Dendritic cell treated with granulocyte-macrophage colony-stimulating factor and Interleukin-4, amounts not matched to agents 40 ng/mL and 50 ng/mL, for 4 days (primary cell): Measurements from ENCODE around the gene ETF1.

ENCODE experiments used
- H3K27ac Mint-ChIP-seq: one replicate; pipeline ENCODE4 v1.8.0; 2022; ENCODE audit warnings: mild to moderate bottlenecking, mixed read lengths
- H3K27me3 Mint-ChIP-seq: one replicate; pipeline ENCODE4 v1.8.0; 2022; ENCODE audit warnings: mild to moderate bottlenecking, mixed read lengths
- H3K36me3 Mint-ChIP-seq: one replicate; pipeline ENCODE4 v1.8.0; 2022; ENCODE audit warnings: low read depth, mixed read lengths
- H3K4me1 Mint-ChIP-seq: one replicate; pipeline ENCODE4 v1.8.0; 2022; ENCODE audit warnings: low read depth, mixed read lengths
- H3K4me3 Mint-ChIP-seq: one replicate; pipeline ENCODE4 v1.8.0; 2022; ENCODE audit warnings: mild to moderate bottlenecking, moderate library complexity, mixed read lengths
- H3K9me3 Mint-ChIP-seq: one replicate; pipeline ENCODE4 v1.8.0; 2022; ENCODE audit warnings: mixed read lengths
- intact Hi-C: fragments of 100-400 bp; cut with micrococcal nuclease; formaldehyde crosslinking; loops from one replicate; pipeline ENCODE4 v1.15.0; 2022

ETF1 gene

GRCh38 chr5:138549414-138549813 is 6.4 kb upstream of the ETF1 start:
- Mint-ChIP-seq H3K27ac (no peak overlapping the region), H3K27me3 (no peaks in the 10 kb centered on the region), H3K4me1 (peaks cover 42% of the 10 kb centered on the region), H3K4me3 (no peak overlapping the region), H3K9me3 (no peaks in the 10 kb centered on the region), H3K36me3 (peaks cover 42% of the 10 kb centered on the region)
- intact Hi-C loops = loop anchor here (10.0 kb wide), 1 partner anchor 195 kb away; the partner anchor contains the start of gene KDM3B

- H3K9me3 Mint-ChIP-seq = no peaks in the 10 kb centered on the region
- peak overlapping the region; percentile 91 for H3K27ac Mint-ChIP-seq
- H3K4me1 Mint-ChIP-seq = peaks cover 52% of the 10 kb centered on the region
- no peaks in the 10 kb centered on the region for H3K27me3 Mint-ChIP-seq
- peaks cover 40% of the 10 kb centered on the region for H3K36me3 Mint-ChIP-seq
- intact Hi-C loops = loop anchor here (10.0 kb wide), 1 partner anchor 191 kb away; the partner anchor contains the start of gene KDM3B
- no peak overlapping the region for H3K4me3 Mint-ChIP-seq
Measured at GRCh38 chr5:138545919-138546562, 3.0 kb upstream of the ETF1 start.

DNA sequence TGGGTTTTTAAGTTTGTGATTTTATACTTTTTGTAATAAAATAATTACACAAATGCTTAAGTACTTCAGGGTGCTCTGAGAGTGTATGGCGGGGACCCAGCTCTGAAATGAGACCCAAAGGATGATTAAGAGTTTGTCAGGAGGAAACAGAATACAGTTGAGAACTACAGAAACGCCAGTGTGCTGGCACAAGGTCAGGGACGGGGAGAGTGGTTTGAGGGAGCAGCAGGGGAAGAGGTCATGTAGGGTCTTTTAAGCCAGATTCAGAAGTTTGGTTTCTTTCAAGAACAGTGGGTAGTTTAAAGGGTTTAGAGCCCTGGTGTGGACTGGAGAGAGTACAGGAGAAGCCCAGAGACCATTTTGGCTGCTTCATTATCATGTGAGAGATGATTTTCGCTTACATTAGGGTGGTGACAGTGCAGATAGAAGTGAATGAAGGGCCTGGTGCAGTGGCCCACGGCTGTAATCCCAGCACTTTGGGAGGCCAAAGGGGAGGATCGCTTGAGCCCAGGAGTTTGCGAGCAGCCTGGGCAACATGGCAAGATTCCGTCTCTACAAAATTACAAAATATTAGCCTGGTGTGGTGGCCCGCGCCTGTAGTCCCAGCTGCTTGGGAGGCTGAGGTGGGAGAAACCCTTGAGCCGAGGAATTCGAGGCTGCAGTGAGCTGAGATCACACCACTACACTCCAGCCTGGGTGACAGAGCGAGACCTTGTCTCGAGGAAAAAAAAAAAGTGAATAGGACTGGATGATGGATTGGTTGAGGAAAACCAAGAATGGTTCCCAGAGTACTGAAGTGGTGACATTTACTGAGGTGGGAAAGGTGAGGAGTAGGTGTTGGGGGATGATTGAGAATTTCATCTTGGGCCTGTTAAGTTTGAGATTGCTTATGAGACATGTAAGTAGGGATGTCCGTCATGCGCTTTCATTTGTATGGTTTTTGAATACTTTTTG is 1.4 kb upstream of the ETF1 start:
- Mint-ChIP-seq H3K27ac (peak overlapping the region; percentile 91), H3K4me1 (peaks cover 58% of the 10 kb centered on the region)
- intact Hi-C loops = loop anchor here (10.0 kb wide), 1 partner anchor 190 kb away; the partner anchor contains the start of gene KDM3B

DNA sequence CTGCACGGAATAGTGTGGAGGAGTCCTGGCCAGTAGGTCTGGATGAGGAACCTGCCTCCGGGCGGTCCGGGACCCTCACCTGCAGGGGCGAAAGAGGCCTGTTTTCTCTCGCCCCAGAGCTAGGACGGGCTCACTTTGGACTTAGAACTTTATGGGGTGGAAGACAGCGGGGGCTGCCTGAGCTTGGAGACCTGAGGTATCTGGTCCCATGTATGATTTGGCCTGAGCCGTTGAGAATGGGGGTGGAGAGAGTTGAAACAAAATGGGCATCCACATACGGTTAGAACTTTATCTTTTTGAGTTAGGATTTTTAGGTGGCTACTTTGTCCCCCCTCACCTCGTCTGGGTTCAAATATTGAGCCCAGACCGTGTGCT is 681 bp upstream of the ETF1 start:
- Mint-ChIP-seq H3K27me3 (no peaks in the 10 kb centered on the region), H3K9me3 (no peaks in the 10 kb centered on the region), H3K4me1 (peaks cover 64% of the 10 kb centered on the region), H3K36me3 (peaks cover 38% of the 10 kb centered on the region), H3K4me3 (peak overlapping the region; percentile 97), H3K27ac (peak overlapping the region; percentile 91)
- intact Hi-C loops = loop anchor here (1.0 to 10.0 kb wide), 3 partner anchors 32 to 189 kb away; partner anchors contain the start of genes HSPA9 and KDM3B

More for the DNA sequence above, 1.4 kb upstream of the ETF1 start:
- H3K36me3 Mint-ChIP-seq = peaks cover 34% of the 10 kb centered on the region
- no peaks in the 10 kb centered on the region for H3K27me3 Mint-ChIP-seq
- peak overlapping the region; percentile 97 for H3K4me3 Mint-ChIP-seq
- H3K9me3 Mint-ChIP-seq = no peaks in the 10 kb centered on the region

GRCh38 chr5:138542180-138542955 is 668 bp downstream of the ETF1 start:
- intact Hi-C loops = loop anchor here (10.0 kb wide), 1 partner anchor 188 kb away; the partner anchor contains the start of gene KDM3B
- Mint-ChIP-seq H3K9me3 (no peaks in the 10 kb centered on the region), H3K27ac (peak overlapping the region; percentile 91), H3K36me3 (peaks cover 38% of the 10 kb centered on the region), H3K27me3 (no peaks in the 10 kb centered on the region), H3K4me1 (peaks cover 51% of the 10 kb centered on the region), H3K4me3 (peak overlapping the region; percentile 97)

- Mint-ChIP-seq H3K4me1 (peaks cover 56% of the 10 kb centered on the region), H3K27ac (peak overlapping the region; percentile 91), H3K27me3 (no peaks in the 10 kb centered on the region), H3K36me3 (peaks cover 44% of the 10 kb centered on the region), H3K9me3 (no peaks in the 10 kb centered on the region), H3K4me3 (peak overlapping the region; percentile 97)
- intact Hi-C loops = loop anchor here (10.0 kb wide), 1 partner anchor 187 kb away; the partner anchor contains the start of gene KDM3B
Measured at GRCh38 chr5:138541511-138542179, 1.4 kb downstream of the ETF1 start.

DNA sequence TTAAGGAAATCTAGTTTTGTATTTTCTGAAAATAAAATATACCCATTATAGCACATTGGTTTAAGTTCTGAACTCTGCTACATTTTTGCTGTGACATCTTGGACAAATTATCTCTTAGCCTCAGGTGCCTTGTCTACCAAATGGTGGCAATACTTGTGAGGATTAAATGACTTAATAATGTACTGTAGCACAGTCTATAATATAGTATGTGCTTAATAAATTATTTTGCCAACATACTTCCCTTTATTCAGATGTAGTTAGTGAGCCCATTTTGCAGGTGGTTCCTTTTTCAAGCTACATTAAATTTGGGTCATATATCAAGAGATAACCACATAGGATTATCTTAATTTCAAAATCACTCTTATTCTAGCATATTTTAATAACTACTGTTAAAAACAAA is 3.2 kb downstream of the ETF1 start:
- H3K4me1 Mint-ChIP-seq = peaks cover 49% of the 10 kb centered on the region
- no peak overlapping the region for H3K27ac Mint-ChIP-seq
- H3K27me3 Mint-ChIP-seq = no peaks in the 10 kb centered on the region
- H3K4me3 Mint-ChIP-seq = no peak overlapping the region
- no peaks in the 10 kb centered on the region for H3K9me3 Mint-ChIP-seq
- peaks cover 51% of the 10 kb centered on the region for H3K36me3 Mint-ChIP-seq
- intact Hi-C loops = loop anchor here (10.0 kb wide), 1 partner anchor 185 kb away; the partner anchor contains the start of gene KDM3B

GRCh38 chr5:138538943-138539627 is 4.0 kb downstream of the ETF1 start:
- Mint-ChIP-seq H3K4me3 (no peak overlapping the region), H3K9me3 (no peaks in the 10 kb centered on the region), H3K27ac (no peak overlapping the region), H3K36me3 (peaks cover 50% of the 10 kb centered on the region), H3K4me1 (peaks cover 42% of the 10 kb centered on the region), H3K27me3 (no peaks in the 10 kb centered on the region)
- intact Hi-C loops = no loop called here

DNA sequence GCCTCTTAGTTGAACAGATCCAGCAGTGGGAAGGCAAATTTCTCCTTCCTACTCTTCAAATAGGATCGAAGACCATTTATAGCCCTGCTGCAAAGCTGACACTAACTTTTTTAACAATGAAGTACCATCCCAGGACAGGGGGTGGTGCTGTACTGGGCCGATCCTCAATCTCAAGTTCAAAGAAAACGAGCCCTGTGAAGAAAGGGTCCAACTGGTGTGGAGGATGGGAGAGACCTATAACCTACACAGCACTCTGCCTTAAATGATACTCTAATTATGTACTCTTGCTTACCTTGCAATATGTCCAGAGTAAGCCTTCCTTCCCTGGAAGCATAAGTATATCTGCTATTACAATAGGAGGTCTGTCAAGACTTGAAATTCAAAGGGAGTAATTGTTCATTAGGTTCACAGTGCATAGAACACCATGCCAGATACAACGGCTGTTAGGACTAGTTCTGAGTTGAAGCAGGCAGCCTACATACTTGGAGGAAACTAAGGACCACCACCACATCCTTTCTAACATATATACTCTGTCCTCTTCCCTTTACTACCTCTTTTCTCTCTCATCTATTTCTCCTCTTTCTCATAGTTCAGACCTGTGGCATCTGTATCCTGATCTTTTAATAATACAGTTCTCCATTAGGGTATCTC is 6.2 kb downstream of the ETF1 start:
- Mint-ChIP-seq H3K27me3 (no peaks in the 10 kb centered on the region), H3K9me3 (no peaks in the 10 kb centered on the region), H3K4me3 (no peak overlapping the region), H3K4me1 (peaks cover 56% of the 10 kb centered on the region), H3K36me3 (peaks cover 50% of the 10 kb centered on the region), H3K27ac (no peak overlapping the region)
- intact Hi-C loops = no loop called here

DNA sequence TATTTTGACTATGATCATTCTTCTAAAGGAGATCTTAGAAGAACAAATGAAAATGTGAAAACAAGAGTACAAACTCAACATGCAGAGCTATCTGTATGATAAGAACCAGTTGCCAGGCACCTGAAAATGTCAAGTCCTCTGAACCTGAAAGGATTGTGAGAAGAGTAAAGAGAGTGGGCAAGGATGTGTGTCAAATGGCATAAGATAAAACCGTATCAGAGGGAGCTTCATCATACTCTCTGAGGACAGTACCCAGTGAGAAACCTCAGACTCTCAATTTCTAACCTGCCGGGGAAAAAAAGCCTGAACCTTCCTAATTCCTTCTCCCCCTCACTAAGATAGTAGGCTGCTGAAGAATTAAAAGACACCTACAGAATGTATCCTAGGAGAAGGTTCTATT is 6.8 kb downstream of the ETF1 start:
- intact Hi-C loops = no loop called here
- Mint-ChIP-seq H3K4me3 (no peak overlapping the region), H3K27ac (no peak overlapping the region), H3K9me3 (no peaks in the 10 kb centered on the region), H3K4me1 (peaks cover 54% of the 10 kb centered on the region), H3K27me3 (no peaks in the 10 kb centered on the region), H3K36me3 (peaks cover 47% of the 10 kb centered on the region)

DNA sequence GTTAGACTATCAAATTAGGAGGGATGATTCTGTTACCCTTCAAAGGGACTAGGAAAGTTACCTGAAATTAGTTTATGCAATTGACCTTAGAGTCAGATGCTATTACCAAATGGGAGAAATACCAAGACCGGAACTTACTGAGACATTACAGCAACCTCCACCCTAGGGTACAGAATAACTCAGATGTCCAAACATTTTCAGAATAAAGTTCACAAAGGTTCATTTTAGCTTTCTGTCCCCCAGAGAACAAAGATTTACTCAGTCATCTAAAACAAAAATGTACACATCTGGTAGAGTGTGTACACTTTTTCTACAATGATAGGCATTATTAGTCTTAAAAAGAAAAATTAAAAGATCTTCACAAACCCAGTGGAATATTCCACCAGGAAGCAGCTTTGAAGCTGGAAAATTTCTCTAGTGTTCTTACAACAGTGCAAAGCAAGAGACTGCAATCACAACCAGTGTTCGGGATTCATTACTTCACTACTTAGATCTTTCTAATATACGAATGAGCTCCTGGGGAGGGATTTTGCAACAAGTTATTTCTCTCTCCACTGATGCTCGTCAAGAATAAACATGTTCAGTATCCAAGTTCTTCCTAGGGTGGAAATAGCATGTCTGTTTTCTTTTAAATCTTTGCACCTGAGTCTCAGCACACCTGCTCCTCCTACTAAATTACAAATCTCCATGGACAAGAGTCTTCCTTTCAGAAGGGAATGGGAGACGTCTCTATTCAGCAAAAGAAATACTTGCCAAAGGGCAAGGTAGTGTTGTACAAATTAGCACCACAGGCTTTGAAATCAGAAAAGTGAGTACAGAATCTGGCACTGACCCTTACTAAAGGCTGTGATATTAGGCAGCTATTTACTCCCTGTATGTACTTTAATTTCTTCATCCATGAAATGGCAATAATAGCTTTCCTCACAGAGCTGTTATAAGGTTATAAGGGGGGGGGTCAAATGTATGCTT is 8.8 kb downstream of the ETF1 start:
- no peak overlapping the region for H3K4me3 Mint-ChIP-seq
- peaks cover 53% of the 10 kb centered on the region for H3K4me1 Mint-ChIP-seq
- H3K27ac Mint-ChIP-seq = no peak overlapping the region
- no peaks in the 10 kb centered on the region for H3K9me3 Mint-ChIP-seq
- peaks cover 54% of the 10 kb centered on the region for H3K36me3 Mint-ChIP-seq
- H3K27me3 Mint-ChIP-seq = no peaks in the 10 kb centered on the region
- intact Hi-C loops = no loop called here
